ENCODE results near the gene TUBA4B. TPM values are rescaled to one million over a fixed set of nuclear protein-coding genes. Genes with fewer than 3 reads are reported as not detected.

The TUBA4B gene
- total RNA-seq, 4 donors from 2014 or later: not detected

GRCh38 chr2:219247678-219248642 is 5.1 kb upstream of the TUBA4B start:
- Histone ChIP-seq H3K27me3 (no peaks in the 10 kb centered on the region), H3K4me1 (peaks cover 7 to 82% (median 54%) of the 10 kb centered on the region in 4 donors), H3K36me3 (peaks cover 0 to 13% (median 0%) of the 10 kb centered on the region in 3 donors), H3K27ac (peak overlapping the region; percentile 91 to 98 (median 92)), H3K4me3 (peak overlapping the region in 1 of 4 donors; percentile 38), H3K9me3 (no peaks in the 10 kb centered on the region)
- peak in 2 of 3 donors; percentile 75 to 83 for DNase-seq
- TF ChIP-seq CTCF (IDR thresholded peaks at IDR 0.05) (no peak), POLR2A (IDR thresholded peaks at IDR 0.05) (no peak)

- Histone ChIP-seq H3K4me1 (peaks cover 7 to 85% (median 54%) of the 10 kb centered on the region in 4 donors), H3K36me3 (peaks cover 0 to 13% (median 0%) of the 10 kb centered on the region in 3 donors), H3K27ac (peak overlapping the region; percentile 91 to 98 (median 92)), H3K4me3 (peak overlapping the region; percentile 14 to 38 (median 33)), H3K9me3 (no peaks in the 10 kb centered on the region), H3K27me3 (no peaks in the 10 kb centered on the region)
- no peak for DNase-seq
- no peak for TF ChIP-seq POLR2A (IDR thresholded peaks at IDR 0.05)
Observed at GRCh38 chr2:219248845-219249202, 4.2 kb upstream of the TUBA4B start.

GRCh38 chr2:219249203-219249980 is 3.7 kb upstream of the TUBA4B start:
- Histone ChIP-seq H3K36me3 (peaks cover 0 to 13% (median 0%) of the 10 kb centered on the region in 3 donors), H3K4me3 (peak overlapping the region; percentile 14 to 38 (median 33)), H3K27ac (peak overlapping the region; percentile 91 to 98 (median 92)), H3K9me3 (no peaks in the 10 kb centered on the region), H3K27me3 (no peaks in the 10 kb centered on the region), H3K4me1 (peaks cover 7 to 84% (median 54%) of the 10 kb centered on the region in 4 donors)
- TF ChIP-seq CTCF (IDR thresholded peaks at IDR 0.05): no peak
- TF ChIP-seq POLR2A (IDR thresholded peaks at IDR 0.05): peak; percentile 20 to 42
- peak; percentile 80 to 95 (median 92) for DNase-seq

GRCh38 chr2:219250049-219250781 is 2.8 kb upstream of the TUBA4B start:
- Histone ChIP-seq H3K36me3 (peaks cover 0 to 13% (median 0%) of the 10 kb centered on the region in 3 donors), H3K27me3 (no peaks in the 10 kb centered on the region), H3K27ac (peak overlapping the region; percentile 91 to 98 (median 92)), H3K4me1 (peaks cover 7 to 83% (median 50%) of the 10 kb centered on the region in 4 donors), H3K4me3 (peak overlapping the region; percentile 1 to 38 (median 6)), H3K9me3 (no peaks in the 10 kb centered on the region)
- TF ChIP-seq CTCF (IDR thresholded peaks at IDR 0.05) (no peak), POLR2A (IDR thresholded peaks at IDR 0.05) (no peak)
- DNase-seq: no peak

GRCh38 chr2:219251656-219252055 is 1.4 kb upstream of the TUBA4B start:
- TF ChIP-seq POLR2A (IDR thresholded peaks at IDR 0.05): no peak
- no peak for TF ChIP-seq CTCF (IDR thresholded peaks at IDR 0.05)
- peak overlapping the region; percentile 81 to 98 (median 91) for H3K27ac ChIP-seq
- peaks cover 7 to 73% (median 45%) of the 10 kb centered on the region in 4 donors for H3K4me1 ChIP-seq

More at GRCh38 chr2:219251656-219252055, 1.4 kb upstream of the TUBA4B start:
- Histone ChIP-seq H3K27me3 (no peaks in the 10 kb centered on the region), H3K4me3 (peak overlapping the region in 3 of 4 donors; percentile 56 to 93 (median 86)), H3K36me3 (peaks cover 0 to 13% (median 0%) of the 10 kb centered on the region in 3 donors), H3K9me3 (no peaks in the 10 kb centered on the region)
- no peak for DNase-seq
